Fibroblast of lung (primary cell): ENCODE measurements around the gene MALAT1. TPM values are rescaled to one million over a fixed set of nuclear protein-coding genes. Genes with fewer than 3 reads are reported as not detected.

ENCODE experiments used
- DNase-seq, 2 donors: peaks; one replicate each; pipeline versions ENCODE4 v3.0.0 to v3.0.0-alpha.2; 2010; ENCODE audit warnings: low read depth in 2 of 2
- H2AFZ ChIP-seq: 2 replicates; pipeline ENCODE4 v1.5.1; 2012; ENCODE audit warnings: low read length, control low read depth, inconsistent platforms
- H3K27ac ChIP-seq: 2 replicates; pipeline ENCODE4 v1.5.1; 2011; ENCODE audit warnings: low read length, control low read depth; ENCODE audit not compliant: insufficient read depth
- H3K27me3 ChIP-seq: 2 replicates; pipeline ENCODE4 v1.5.1; 2011; ENCODE audit warnings: mild to moderate bottlenecking, low read length; ENCODE audit not compliant: control insufficient read depth, insufficient read depth
- H3K36me3 ChIP-seq: 2 replicates; pipeline ENCODE4 v1.5.1; 2011; ENCODE audit warnings: low read length; ENCODE audit not compliant: control insufficient read depth, insufficient read depth
- H3K4me1 ChIP-seq: 2 replicates; pipeline ENCODE4 v1.5.1; 2011; ENCODE audit warnings: low read length; ENCODE audit not compliant: control insufficient read depth, insufficient read depth; ENCODE audit errors: extremely low read depth
- H3K4me2 ChIP-seq: 2 replicates; pipeline ENCODE4 v1.5.1; 2011; ENCODE audit warnings: low read length, control low read depth; ENCODE audit not compliant: insufficient read depth; ENCODE audit errors: extremely low read depth
- H3K4me3 ChIP-seq, 4 experiments: fragments of 200-600 bp in 1 of 4; sonication (generic) in 1 of 4; replicated peaks in 1 of 4; 2 replicates each; pipeline ENCODE4 v1.5.1; 2011 to 2016; ENCODE audit warnings: low read length in 4 of 4, low read depth in 3 of 4, mild to moderate bottlenecking in 3 of 4, control low read depth in 2 of 4, inconsistent platforms in 1 of 4, mixed read lengths in 1 of 4; ENCODE audit not compliant: insufficient read depth in 1 of 4; ENCODE audit errors: control extremely low read depth in 1 of 4
- H3K79me2 ChIP-seq: 2 replicates; pipeline ENCODE4 v1.5.1; 2012; ENCODE audit warnings: mild to moderate bottlenecking, low read length, inconsistent platforms; ENCODE audit not compliant: control insufficient read depth, insufficient read depth
- H3K9ac ChIP-seq: 2 replicates; pipeline ENCODE4 v1.5.1; 2011; ENCODE audit warnings: mild to moderate bottlenecking, low read length, control low read depth; ENCODE audit not compliant: insufficient read depth
- H3K9me3 ChIP-seq: 2 replicates; pipeline ENCODE4 v1.5.1; 2012; ENCODE audit warnings: low read depth, low read length; ENCODE audit not compliant: control insufficient read depth, insufficient read depth
- H4K20me1 ChIP-seq: 2 replicates; pipeline ENCODE4 v1.5.1; 2011; ENCODE audit warnings: low read length; ENCODE audit not compliant: control insufficient read depth, insufficient read depth; ENCODE audit errors: extremely low read depth
- EZH2 ChIP-seq: IDR thresholded peaks from 2 replicates; pipeline ENCODE4 v1.5.1; 2012; ENCODE audit warnings: low read length, control low read depth, mild to moderate bottlenecking; ENCODE audit errors: missing control alignments
- polyA plus RNA-seq, 2 donors: library from polyadenylated mRNA; depleted of rRNA in 1 of 2; stranded (reverse) in 1 of 2; unstranded in 1 of 2; fragments of >200 nt; gene quantifications; 2 replicates each; pipeline ENCODE4 v1.2.1, GENCODE V29; 2011 to 2012; ENCODE audit warnings: missing spikeins in 1 of 2
- total RNA-seq: library from RNA; depleted of rRNA; stranded (reverse); fragments of >200 nt; gene quantifications from 2 replicates; pipeline ENCODE4 v1.2.1, GENCODE V29; 2014
- TF ChIP-seq, protein P1 (sequence below), 2 donors: IDR thresholded peaks in 1 of 2; conservative IDR thresholded peaks in 1 of 2; 1 replicate in 1 of 2; 2 replicates in 1 of 2; pipeline ENCODE4 v1.5.1; 2011 to 2012; ENCODE audit warnings: low read length in 2 of 2, control low read depth in 1 of 2, inconsistent platforms in 1 of 2, low read depth in 1 of 2, mild to moderate bottlenecking in 1 of 2

MALAT1 gene
- total and polyA plus RNA-seq, 2 donors (not counting 1 experiment from before 2014, with no cell fraction given): 583 to 21,991 TPM

DNA sequence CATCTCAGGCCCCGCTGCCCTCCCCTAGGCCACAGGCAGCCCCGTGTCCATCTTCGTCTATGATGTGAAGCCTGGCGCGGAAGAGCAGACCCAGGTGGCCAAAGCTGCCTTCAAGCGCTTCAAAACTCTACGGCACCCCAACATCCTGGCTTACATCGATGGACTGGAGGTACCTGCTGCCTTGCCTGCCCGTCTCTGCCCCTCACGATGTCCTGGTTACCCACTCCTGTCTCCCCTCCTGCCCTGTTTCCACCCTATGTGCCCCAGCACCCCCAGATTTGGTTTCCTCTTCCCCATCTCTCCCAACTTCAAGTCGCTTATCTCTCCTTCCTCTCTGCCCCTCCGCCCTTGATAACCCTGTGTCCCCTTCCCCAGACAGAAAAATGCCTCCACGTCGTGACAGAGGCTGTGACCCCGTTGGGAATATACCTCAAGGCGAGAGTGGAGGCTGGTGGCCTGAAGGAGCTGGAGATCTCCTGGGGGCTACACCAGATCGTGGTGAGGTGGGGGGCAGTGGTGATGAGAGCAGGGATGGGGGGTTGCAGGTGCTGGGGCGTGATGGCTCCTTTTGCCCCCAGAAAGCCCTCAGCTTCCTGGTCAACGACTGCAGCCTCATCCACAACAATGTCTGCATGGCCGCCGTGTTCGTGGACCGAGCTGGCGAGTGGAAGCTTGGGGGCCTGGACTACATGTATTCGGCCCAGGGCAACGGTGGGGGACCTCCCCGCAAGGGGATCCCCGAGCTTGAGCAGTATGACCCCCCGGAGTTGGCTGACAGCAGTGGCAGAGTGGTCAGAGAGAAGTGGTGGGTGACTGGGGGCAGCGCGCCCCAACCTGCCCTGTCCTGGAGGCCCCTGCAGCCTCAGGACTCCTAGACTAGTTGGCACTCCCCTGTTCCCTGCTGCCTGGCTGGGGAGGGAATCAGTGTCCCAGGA, 27.0 kb downstream of the MALAT1 start:
- Histone ChIP-seq H3K4me3 (peak overlapping the region; percentile 64 to 91 (median 86)), H3K27ac (peak overlapping the region; percentile 70), H3K27me3 (no peaks in the 10 kb centered on the region), H4K20me1 (no peaks in the 10 kb centered on the region), H3K36me3 (peaks cover 16% of the 10 kb centered on the region), H3K79me2 (peaks cover 25% of the 10 kb centered on the region), H3K4me1 (peaks cover 8% of the 10 kb centered on the region), H3K9ac (peak overlapping the region; percentile 94), H3K4me2 (peak overlapping the region; percentile 64), H2AFZ (no peak overlapping the region), H3K9me3 (no peaks in the 10 kb centered on the region)
- TF ChIP-seq EZH2: no peak
- TF ChIP-seq, protein P1, sequence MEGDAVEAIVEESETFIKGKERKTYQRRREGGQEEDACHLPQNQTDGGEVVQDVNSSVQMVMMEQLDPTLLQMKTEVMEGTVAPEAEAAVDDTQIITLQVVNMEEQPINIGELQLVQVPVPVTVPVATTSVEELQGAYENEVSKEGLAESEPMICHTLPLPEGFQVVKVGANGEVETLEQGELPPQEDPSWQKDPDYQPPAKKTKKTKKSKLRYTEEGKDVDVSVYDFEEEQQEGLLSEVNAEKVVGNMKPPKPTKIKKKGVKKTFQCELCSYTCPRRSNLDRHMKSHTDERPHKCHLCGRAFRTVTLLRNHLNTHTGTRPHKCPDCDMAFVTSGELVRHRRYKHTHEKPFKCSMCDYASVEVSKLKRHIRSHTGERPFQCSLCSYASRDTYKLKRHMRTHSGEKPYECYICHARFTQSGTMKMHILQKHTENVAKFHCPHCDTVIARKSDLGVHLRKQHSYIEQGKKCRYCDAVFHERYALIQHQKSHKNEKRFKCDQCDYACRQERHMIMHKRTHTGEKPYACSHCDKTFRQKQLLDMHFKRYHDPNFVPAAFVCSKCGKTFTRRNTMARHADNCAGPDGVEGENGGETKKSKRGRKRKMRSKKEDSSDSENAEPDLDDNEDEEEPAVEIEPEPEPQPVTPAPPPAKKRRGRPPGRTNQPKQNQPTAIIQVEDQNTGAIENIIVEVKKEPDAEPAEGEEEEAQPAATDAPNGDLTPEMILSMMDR (conservative IDR thresholded peaks at IDR 0.05 in 1 of 2, IDR thresholded peaks at IDR 0.05 in 1 of 2; ENCODE audit: low read depth in 1 of 2, low read length in 2 of 2): no peak
- DNase-seq: no peak

DNA sequence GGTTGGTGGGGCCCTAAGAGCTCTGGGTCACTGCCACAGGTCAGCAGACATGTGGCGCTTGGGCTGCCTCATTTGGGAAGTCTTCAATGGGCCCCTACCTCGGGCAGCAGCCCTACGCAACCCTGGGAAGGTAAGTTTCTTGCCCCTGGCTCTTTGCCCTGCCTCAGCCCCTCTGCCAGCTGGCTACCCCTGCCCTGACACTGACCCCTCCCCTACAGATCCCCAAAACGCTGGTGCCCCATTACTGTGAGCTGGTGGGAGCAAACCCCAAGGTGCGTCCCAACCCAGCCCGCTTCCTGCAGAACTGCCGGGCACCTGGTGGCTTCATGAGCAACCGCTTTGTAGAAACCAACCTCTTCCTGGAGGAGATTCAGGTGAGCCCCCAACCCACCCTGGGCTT, 27.9 kb downstream of the MALAT1 start:
- Histone ChIP-seq H3K27ac (no peak overlapping the region), H4K20me1 (no peaks in the 10 kb centered on the region), H3K4me2 (no peak overlapping the region)

DNA sequence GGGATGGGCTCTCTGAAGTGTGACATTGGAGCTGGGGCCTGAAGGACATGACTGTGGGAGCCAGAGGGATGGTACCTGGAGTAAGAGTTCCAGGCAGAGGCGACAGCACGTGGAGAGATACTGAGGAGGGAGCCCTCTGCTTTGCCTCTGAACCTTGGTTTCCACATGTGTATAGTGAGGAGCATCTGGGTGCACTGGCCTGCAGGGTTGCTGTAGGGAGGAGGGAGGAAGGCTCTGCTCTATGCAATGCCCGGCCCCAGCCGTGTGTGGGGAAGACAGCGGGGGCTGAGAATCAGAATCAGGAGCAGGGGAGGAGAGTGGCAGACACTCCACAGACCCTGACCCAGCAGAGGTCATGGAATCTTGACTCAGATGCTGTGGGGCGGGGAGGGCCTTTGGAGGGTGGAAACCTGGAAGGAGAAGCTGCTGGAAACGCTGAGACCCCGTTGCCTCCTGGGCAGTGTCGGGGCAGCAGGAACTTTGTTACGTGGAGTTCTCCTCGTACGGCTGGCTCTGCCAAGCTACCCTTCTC, 30.0 kb downstream of the MALAT1 start:
- DNase-seq: no peak
- no peak for TF ChIP-seq EZH2
- TF ChIP-seq, protein P1 (conservative IDR thresholded peaks at IDR 0.05 in 1 of 2, IDR thresholded peaks at IDR 0.05 in 1 of 2; ENCODE audit: low read depth in 1 of 2, low read length in 2 of 2): no peak
- Histone ChIP-seq H2AFZ (no peak overlapping the region), H4K20me1 (no peaks in the 10 kb centered on the region), H3K79me2 (peaks cover 25% of the 10 kb centered on the region), H3K9ac (no peak overlapping the region), H3K27ac (no peak overlapping the region), H3K9me3 (no peaks in the 10 kb centered on the region), H3K4me1 (peaks cover 8% of the 10 kb centered on the region), H3K36me3 (peaks cover 38% of the 10 kb centered on the region), H3K4me3 (no peak overlapping the region), H3K4me2 (no peak overlapping the region), H3K27me3 (no peaks in the 10 kb centered on the region)

More for the DNA sequence above, 27.9 kb downstream of the MALAT1 start:
- H3K9me3 ChIP-seq: no peaks in the 10 kb centered on the region
- TF ChIP-seq, protein P1 (conservative IDR thresholded peaks at IDR 0.05 in 1 of 2, IDR thresholded peaks at IDR 0.05 in 1 of 2; ENCODE audit: low read depth in 1 of 2, low read length in 2 of 2): no peak
- TF ChIP-seq EZH2: no peak
- H3K27me3 ChIP-seq: no peaks in the 10 kb centered on the region
- peaks cover 8% of the 10 kb centered on the region for H3K4me1 ChIP-seq
- H3K4me3 ChIP-seq: peak overlapping the region in 1 of 4 experiments; percentile 91
- peaks cover 25% of the 10 kb centered on the region for H3K79me2 ChIP-seq
- no peak overlapping the region for H3K9ac ChIP-seq
- H3K36me3 ChIP-seq: peaks cover 24% of the 10 kb centered on the region
- DNase-seq: no peak
- no peak overlapping the region for H2AFZ ChIP-seq
